LNCaP clone FGC (cell line): ENCODE results near the gene PLEKHA7.

Source experiments
- DNase-seq: peaks from one replicate; pipeline ENCODE4 v3.0.0-alpha.2; 2011; ENCODE audit warnings: low read depth
- H3K4me3 ChIP-seq: 2 replicates; pipeline ENCODE4 v1.5.1; 2011; ENCODE audit warnings: mild to moderate bottlenecking, low read depth, low read length, control low read depth
- TF ChIP-seq, protein P1 (sequence below): IDR thresholded peaks from 2 replicates; pipeline ENCODE4 v1.5.1; 2012; ENCODE audit warnings: mild to moderate bottlenecking; ENCODE audit not compliant: control insufficient read depth, insufficient read depth; ENCODE audit errors: extremely low read depth

PLEKHA7 gene

GRCh38 chr11:16933291-16933690 is 80.9 kb downstream of the PLEKHA7 start:
- TF ChIP-seq, protein P1, sequence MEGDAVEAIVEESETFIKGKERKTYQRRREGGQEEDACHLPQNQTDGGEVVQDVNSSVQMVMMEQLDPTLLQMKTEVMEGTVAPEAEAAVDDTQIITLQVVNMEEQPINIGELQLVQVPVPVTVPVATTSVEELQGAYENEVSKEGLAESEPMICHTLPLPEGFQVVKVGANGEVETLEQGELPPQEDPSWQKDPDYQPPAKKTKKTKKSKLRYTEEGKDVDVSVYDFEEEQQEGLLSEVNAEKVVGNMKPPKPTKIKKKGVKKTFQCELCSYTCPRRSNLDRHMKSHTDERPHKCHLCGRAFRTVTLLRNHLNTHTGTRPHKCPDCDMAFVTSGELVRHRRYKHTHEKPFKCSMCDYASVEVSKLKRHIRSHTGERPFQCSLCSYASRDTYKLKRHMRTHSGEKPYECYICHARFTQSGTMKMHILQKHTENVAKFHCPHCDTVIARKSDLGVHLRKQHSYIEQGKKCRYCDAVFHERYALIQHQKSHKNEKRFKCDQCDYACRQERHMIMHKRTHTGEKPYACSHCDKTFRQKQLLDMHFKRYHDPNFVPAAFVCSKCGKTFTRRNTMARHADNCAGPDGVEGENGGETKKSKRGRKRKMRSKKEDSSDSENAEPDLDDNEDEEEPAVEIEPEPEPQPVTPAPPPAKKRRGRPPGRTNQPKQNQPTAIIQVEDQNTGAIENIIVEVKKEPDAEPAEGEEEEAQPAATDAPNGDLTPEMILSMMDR: no peak
- DNase-seq: no peak
- H3K4me3 ChIP-seq: no peak overlapping the region

- no peak overlapping the region for H3K4me3 ChIP-seq
- DNase-seq: no peak
- TF ChIP-seq, protein P1: no peak
Observed at GRCh38 chr11:16928044-16928443, 86.2 kb downstream of the PLEKHA7 start.

- no peak overlapping the region for H3K4me3 ChIP-seq
- DNase-seq: no peak
- TF ChIP-seq, protein P1: no peak
Observed at GRCh38 chr11:16926883-16927626, 87.2 kb downstream of the PLEKHA7 start.

DNA sequence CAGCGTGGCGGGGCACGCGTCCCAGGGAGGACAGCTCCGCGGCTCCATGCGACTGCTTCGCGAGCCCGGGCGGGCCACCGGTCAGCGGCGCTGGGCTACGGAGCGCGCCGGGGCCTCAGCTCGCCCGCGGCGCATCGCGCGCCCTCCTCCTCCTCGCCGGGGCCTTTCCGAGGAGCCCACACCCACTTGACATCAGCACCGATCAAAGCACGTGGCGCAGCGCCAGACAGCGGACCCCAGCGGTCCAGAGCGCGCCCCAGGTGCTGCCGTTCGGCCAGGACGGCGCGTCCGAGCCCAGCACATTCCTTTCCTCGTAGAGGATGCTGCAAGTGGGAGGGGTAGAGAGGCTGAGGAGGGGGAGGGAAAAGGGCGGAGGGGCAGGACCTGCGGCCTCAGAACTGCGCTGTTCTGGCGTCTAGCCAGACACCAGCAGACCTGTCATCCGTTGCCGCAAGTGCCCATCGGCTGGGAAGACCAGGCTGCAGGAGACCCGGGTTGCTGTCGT is 88.6 kb downstream of the PLEKHA7 start:
- TF ChIP-seq, protein P1: no peak
- peak overlapping the region; percentile 54 for H3K4me3 ChIP-seq
- DNase-seq: no peak

- peak overlapping the region; percentile 54 for H3K4me3 ChIP-seq
- no peak for DNase-seq
- TF ChIP-seq, protein P1: no peak
Observed at GRCh38 chr11:16924826-16925560, 89.2 kb downstream of the PLEKHA7 start.

GRCh38 chr11:16924462-16924825 is 89.8 kb downstream of the PLEKHA7 start:
- DNase-seq: no peak
- peak overlapping the region; percentile 54 for H3K4me3 ChIP-seq
- TF ChIP-seq, protein P1: no peak
